Fibroblast of lung (primary cell): ENCODE data around the gene ODAD4.

Source experiments
- EZH2 ChIP-seq: IDR thresholded peaks from 2 replicates; pipeline ENCODE4 v1.5.1; 2012; ENCODE audit warnings: low read length, control low read depth, mild to moderate bottlenecking; ENCODE audit errors: missing control alignments
- TF ChIP-seq, protein P1 (sequence below), 2 donors: IDR thresholded peaks in 1 of 2; conservative IDR thresholded peaks in 1 of 2; 1 replicate in 1 of 2; 2 replicates in 1 of 2; pipeline ENCODE4 v1.5.1; 2011 to 2012; ENCODE audit warnings: low read length in 2 of 2, control low read depth in 1 of 2, inconsistent platforms in 1 of 2, low read depth in 1 of 2, mild to moderate bottlenecking in 1 of 2

- TF ChIP-seq, protein P1, sequence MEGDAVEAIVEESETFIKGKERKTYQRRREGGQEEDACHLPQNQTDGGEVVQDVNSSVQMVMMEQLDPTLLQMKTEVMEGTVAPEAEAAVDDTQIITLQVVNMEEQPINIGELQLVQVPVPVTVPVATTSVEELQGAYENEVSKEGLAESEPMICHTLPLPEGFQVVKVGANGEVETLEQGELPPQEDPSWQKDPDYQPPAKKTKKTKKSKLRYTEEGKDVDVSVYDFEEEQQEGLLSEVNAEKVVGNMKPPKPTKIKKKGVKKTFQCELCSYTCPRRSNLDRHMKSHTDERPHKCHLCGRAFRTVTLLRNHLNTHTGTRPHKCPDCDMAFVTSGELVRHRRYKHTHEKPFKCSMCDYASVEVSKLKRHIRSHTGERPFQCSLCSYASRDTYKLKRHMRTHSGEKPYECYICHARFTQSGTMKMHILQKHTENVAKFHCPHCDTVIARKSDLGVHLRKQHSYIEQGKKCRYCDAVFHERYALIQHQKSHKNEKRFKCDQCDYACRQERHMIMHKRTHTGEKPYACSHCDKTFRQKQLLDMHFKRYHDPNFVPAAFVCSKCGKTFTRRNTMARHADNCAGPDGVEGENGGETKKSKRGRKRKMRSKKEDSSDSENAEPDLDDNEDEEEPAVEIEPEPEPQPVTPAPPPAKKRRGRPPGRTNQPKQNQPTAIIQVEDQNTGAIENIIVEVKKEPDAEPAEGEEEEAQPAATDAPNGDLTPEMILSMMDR (conservative IDR thresholded peaks at IDR 0.05 in 1 of 2, IDR thresholded peaks at IDR 0.05 in 1 of 2; ENCODE audit: low read depth in 1 of 2, low read length in 2 of 2), result no peak
- no peak for TF ChIP-seq EZH2
Observed at GRCh38 chr17:41975099-41976083, 45.0 kb downstream of the ODAD4 start.
